ENCODE data around the gene TREH. TPM values are rescaled to one million over a fixed set of nuclear protein-coding genes. Genes with fewer than 3 reads are reported as not detected.

The TREH gene
- total and polyA plus RNA-seq, 4 donors: 0.17 to 1.1 (median 0.19) TPM; not detected in 1

- 46 to 49% methylated on average over 6 of the region's 6 CpGs for WGBS, 2 donors
- TF ChIP-seq, protein P1, sequence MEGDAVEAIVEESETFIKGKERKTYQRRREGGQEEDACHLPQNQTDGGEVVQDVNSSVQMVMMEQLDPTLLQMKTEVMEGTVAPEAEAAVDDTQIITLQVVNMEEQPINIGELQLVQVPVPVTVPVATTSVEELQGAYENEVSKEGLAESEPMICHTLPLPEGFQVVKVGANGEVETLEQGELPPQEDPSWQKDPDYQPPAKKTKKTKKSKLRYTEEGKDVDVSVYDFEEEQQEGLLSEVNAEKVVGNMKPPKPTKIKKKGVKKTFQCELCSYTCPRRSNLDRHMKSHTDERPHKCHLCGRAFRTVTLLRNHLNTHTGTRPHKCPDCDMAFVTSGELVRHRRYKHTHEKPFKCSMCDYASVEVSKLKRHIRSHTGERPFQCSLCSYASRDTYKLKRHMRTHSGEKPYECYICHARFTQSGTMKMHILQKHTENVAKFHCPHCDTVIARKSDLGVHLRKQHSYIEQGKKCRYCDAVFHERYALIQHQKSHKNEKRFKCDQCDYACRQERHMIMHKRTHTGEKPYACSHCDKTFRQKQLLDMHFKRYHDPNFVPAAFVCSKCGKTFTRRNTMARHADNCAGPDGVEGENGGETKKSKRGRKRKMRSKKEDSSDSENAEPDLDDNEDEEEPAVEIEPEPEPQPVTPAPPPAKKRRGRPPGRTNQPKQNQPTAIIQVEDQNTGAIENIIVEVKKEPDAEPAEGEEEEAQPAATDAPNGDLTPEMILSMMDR (IDR thresholded peaks at IDR 0.05; ENCODE audit: control extremely low read depth, extremely low read depth): no peak
- Histone ChIP-seq H3K9me3 (ENCODE audit: control insufficient read depth in 4 of 4, insufficient read depth in 3 of 4, low read length in 3 of 4) (no peaks in the 10 kb centered on the region), H3K4me1 (ENCODE audit: control insufficient read depth in 5 of 5, insufficient read depth in 5 of 5, low read length in 5 of 5) (peaks cover 6 to 61% (median 45%) of the 10 kb centered on the region in 5 donors), H3K27ac (ENCODE audit: low read depth in 1 of 2, low read length in 1 of 2) (peak overlapping the region; percentile 76 to 86), H3K4me3 (no peak overlapping the region), H3K36me3 (ENCODE audit: control insufficient read depth in 4 of 4, insufficient read depth in 4 of 4, low read length in 4 of 4) (peaks cover 5 to 21% (median 11%) of the 10 kb centered on the region in 4 donors), H3K9ac (ENCODE audit: insufficient read depth in 1 of 2, low read length in 2 of 2) (no peak overlapping the region), H3K27me3 (ENCODE audit: control insufficient read depth in 3 of 3, insufficient read depth in 3 of 3, low read length in 2 of 3) (no peaks in the 10 kb centered on the region)
- peak; percentile 49 for ATAC-seq (ENCODE audit: insufficient read depth, low FRiP score)
- peak in 2 of 3 donors; percentile 25 to 34 for DNase-seq
Observed at GRCh38 chr11:118619444-118620197, 59.8 kb downstream of the TREH start.

DNA sequence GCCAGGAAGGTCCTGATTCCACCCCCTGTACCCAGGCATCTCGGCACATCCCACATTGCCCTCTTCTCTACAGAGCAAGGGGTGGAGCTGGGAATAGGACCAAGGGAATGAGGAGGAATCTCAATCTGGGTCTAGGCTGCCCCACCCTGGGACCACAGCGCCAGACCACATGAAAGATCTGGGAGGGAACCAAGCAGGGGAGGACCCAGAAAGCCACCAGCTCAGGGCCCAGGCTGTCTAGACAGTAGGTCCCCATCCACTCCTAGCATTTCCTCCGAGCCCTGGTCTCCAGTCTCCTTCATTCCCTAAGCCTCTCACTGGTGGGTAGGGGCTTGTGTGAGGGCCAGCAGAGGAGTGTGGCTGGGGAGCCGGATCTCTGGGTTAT lies 60.5 kb downstream of the TREH start:
- no peak overlapping the region for H3K9ac ChIP-seq (ENCODE audit: insufficient read depth in 1 of 2, low read length in 2 of 2)
- H3K4me3 ChIP-seq: no peak overlapping the region
- no peaks in the 10 kb centered on the region for H3K9me3 ChIP-seq (ENCODE audit: control insufficient read depth in 4 of 4, insufficient read depth in 3 of 4, low read length in 3 of 4)
- TF ChIP-seq, protein P1 (IDR thresholded peaks at IDR 0.05; ENCODE audit: control extremely low read depth, extremely low read depth): no peak
- H3K36me3 ChIP-seq (ENCODE audit: control insufficient read depth in 4 of 4, insufficient read depth in 4 of 4, low read length in 4 of 4): peaks cover 8 to 19% (median 13%) of the 10 kb centered on the region in 4 donors
- ATAC-seq (ENCODE audit: insufficient read depth, low FRiP score) (no peak), DNase-seq (peak; percentile 62 to 74 (median 64))
- peak overlapping the region; percentile 76 to 86 for H3K27ac ChIP-seq (ENCODE audit: low read depth in 1 of 2, low read length in 1 of 2)
- H3K27me3 ChIP-seq (ENCODE audit: control insufficient read depth in 3 of 3, insufficient read depth in 3 of 3, low read length in 2 of 3): no peaks in the 10 kb centered on the region
- WGBS, 2 donors: 45 to 67% methylated on average over 4 of the region's 4 CpGs
- H3K4me1 ChIP-seq (ENCODE audit: control insufficient read depth in 5 of 5, insufficient read depth in 5 of 5, low read length in 5 of 5): peaks cover 6 to 61% (median 45%) of the 10 kb centered on the region in 5 donors

- WGBS, 2 donors: 47 to 68% methylated on average over 11 of the region's 11 CpGs
- H3K27ac ChIP-seq (ENCODE audit: low read depth in 1 of 2, low read length in 1 of 2): peak overlapping the region; percentile 76 to 86
- TF ChIP-seq, protein P1 (IDR thresholded peaks at IDR 0.05; ENCODE audit: control extremely low read depth, extremely low read depth): no peak
- ATAC-seq (ENCODE audit: insufficient read depth, low FRiP score): no peak
- H3K4me3 ChIP-seq: no peak overlapping the region
- peaks cover 6 to 60% (median 43%) of the 10 kb centered on the region in 5 donors for H3K4me1 ChIP-seq (ENCODE audit: control insufficient read depth in 5 of 5, insufficient read depth in 5 of 5, low read length in 5 of 5)
- DNase-seq: peak; percentile 82 to 90 (median 82)
- H3K27me3 ChIP-seq (ENCODE audit: control insufficient read depth in 3 of 3, insufficient read depth in 3 of 3, low read length in 2 of 3): no peaks in the 10 kb centered on the region
- peaks cover 8 to 19% (median 14%) of the 10 kb centered on the region in 4 donors for H3K36me3 ChIP-seq (ENCODE audit: control insufficient read depth in 4 of 4, insufficient read depth in 4 of 4, low read length in 4 of 4)
- H3K9me3 ChIP-seq (ENCODE audit: control insufficient read depth in 4 of 4, insufficient read depth in 3 of 4, low read length in 3 of 4): no peaks in the 10 kb centered on the region
- peak overlapping the region; percentile 21 to 63 for H3K9ac ChIP-seq (ENCODE audit: insufficient read depth in 1 of 2, low read length in 2 of 2)
Observed at GRCh38 chr11:118618115-118618990, 61.1 kb downstream of the TREH start.

All from lung (tissue), 12 donors.